Stimulated activated CD4-positive, alpha-beta T cell treated with anti-CD3 and anti-CD28 coated beads, Interleukin-1b, Interleukin-23, amount 100 ng/mL, for 48 hours (primary cell): ENCODE results near the gene LHFPL2.

ENCODE experiments used
- DNase-seq: peaks from one replicate; pipeline ENCODE4 v3.0.0-alpha.2; 2020

LHFPL2 gene

DNA sequence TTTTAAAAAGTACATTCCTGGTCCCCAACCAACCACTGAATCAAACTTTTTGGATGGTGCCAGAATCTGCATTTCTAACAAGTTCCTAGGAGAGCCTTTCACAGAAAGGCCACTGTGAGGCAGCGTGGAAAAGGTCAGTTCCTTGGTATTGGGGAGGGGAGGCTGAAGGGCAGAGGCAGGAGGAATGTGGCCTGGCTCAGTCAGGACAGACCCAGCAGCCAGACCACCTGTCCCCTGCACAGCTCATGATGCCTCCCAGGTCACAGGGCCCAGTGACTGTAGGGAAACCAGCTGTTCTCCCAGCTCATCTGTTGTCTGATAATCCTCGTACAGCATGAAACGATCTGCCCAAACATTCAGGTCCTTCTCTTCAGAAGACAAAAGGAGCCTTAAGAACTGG, 132.9 kb downstream of the LHFPL2 start:
- DNase-seq, result no peak

GRCh38 chr5:78514427-78515330, 133.9 kb downstream of the LHFPL2 start:
- no peak for DNase-seq

- DNase-seq, result no peak
Measured at GRCh38 chr5:78513441-78513840, 135.1 kb downstream of the LHFPL2 start.

DNA sequence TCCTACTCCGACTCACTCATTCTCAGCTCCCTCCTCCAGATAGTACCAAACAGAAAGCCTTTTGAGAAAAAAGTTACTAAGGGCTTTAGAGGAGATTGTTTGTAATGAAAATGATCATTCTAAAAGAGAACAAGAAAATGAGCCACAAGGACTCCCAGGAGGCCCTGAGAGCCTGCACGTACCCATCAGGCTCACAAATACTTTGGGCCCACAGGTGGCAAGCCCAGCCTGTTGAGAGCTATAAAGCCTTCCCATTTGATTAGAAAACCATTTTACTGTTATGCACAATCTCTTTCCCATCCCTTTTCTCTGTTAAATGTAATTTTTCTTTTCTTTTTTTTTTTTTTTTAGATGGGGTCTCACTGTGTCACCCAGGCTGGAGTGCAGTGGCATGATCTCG, 136.1 kb downstream of the LHFPL2 start:
- DNase-seq, result no peak

DNA sequence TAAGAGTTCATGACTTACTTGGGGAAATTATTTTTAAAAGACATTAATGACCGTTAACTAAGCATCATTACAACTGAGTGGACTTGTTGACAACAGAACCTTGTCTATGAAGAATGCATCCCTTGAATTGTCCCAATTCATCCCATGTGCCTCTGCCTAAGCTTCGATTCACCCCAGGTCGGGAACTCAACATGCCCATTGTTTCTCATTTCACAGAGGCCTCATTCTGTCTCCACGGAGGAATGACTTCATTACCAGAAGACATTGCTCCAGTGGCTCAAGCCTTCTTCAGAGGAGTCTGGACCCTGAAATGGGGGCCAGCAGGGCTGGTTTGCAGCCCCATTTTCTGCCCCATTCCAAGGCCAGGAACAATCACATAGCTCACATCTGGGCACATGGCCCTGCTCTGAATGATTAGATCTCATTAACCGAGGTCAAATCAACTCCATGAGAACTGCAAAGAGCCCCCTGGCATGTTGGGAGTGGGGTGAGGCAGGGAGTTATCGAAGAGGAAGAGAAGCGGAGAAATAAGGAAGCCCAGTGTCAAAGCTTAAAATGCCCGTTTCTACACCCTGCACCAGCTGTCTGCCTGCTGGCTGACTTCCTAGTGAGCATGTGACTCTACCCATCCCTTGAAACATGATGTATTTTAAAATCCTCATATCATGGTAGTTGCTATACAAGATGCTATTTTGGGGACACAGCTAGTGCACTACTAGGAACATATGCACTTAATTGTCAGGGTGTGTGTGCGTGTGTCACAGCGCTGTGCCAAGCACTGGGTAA, 137.3 kb downstream of the LHFPL2 start:
- DNase-seq, result no peak

- peak; percentile 19 for DNase-seq
Measured at GRCh38 chr5:78509884-78510769, 138.4 kb downstream of the LHFPL2 start.

DNA sequence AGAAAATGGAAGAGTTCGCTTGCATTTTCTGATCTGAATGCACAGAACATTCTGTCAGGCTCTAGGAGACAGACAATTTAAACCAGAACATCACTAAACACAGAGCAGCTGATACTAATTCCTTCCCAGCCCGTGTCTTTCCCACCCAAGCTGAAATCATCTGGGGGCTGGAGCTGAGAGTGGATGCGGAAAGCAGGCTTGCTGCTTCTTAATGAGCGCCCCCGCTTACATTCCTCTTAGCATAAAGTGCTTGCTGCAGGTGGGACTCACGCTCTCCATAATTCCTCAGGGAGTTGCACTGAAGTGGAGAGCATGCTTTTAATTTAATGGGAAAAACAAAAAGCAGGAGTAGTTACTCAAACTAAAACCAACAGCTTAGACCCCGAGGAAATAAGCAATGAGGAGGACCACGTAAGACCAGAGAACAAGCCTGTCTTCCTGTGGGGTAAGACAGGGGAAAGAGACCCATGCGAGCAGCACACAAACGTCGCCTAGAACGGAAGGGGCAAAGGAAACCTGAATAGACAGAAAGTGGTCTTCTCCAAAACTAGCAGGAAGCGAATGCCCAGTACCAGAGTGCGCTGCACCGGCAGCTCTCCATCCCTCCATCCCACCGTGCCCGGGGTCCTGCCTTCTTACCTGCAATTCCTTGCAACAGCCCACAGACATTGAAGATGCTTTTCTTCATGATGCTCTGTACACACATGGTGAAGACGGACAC, 139.3 kb downstream of the LHFPL2 start:
- no peak for DNase-seq

GRCh38 chr5:78508186-78508765, 140.3 kb downstream of the LHFPL2 start:
- DNase-seq, result no peak

- DNase-seq, result no peak
Measured at GRCh38 chr5:78507531-78507930, 141.0 kb downstream of the LHFPL2 start.

GRCh38 chr5:78506261-78507024, 142.1 kb downstream of the LHFPL2 start:
- DNase-seq, result no peak

DNA sequence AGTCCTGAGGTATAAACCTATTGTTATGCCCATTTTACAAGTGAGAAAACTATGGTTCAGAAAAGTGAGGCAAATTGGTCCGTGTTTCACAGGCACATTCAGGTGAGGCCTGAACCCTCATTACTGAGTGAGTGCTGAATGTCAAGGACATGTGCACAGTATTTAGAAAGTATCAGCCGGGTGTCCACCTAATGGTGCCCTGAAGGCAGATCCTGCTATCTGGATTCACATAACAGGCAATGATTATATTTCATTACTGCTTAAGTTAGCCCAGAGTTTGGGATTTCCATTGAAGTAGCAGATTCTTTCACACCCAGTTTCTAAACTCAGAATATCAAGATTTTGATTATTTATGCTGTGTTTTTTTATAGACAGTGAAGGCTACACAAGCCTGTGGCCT, 142.7 kb downstream of the LHFPL2 start:
- no peak for DNase-seq

DNA sequence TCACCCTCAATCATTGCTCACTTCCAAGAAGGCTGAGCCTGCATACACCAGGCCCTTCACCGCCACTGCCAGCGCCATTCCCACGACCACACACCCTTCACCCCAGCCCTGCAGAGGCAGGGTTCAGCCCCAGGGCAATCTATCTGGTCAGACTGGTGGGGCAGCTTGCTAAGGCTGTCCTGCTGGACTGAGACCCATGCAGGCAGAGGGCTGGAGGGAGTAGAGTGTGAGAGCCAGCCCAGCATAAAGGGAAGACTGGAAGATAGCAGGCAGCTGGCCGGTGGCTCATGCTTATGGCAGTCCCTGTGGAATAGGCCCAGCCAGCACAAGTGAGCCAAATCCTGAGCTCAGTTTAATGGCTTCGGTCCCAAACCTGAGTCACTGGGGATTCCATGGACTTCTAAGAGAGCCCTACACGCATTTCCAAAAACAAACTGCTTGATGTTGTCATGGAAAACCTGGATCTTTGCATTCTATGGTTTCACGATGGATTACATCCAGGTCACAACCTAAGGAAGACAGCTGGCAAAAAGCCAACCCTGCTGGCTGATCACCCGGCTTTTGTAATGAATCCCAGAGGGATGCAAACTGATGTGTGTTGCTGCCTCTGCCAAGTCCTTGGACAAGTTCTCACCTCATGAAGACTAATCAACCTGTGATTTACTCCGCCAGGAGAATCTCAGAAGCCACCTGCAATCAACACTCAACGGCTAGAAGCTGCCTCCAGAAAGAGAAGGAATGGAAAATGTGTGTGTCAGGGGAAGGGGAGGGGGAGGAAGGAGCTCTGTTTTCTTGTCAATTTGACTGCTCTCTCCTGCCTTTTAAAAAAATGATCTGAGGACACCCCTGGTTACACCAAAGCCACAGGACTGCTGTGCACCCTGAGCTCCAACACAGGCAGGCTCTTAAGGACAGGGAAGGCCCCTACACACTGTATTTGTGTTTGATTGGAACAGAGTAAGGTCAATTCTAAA, 143.6 kb downstream of the LHFPL2 start:
- DNase-seq, result no peak

DNA sequence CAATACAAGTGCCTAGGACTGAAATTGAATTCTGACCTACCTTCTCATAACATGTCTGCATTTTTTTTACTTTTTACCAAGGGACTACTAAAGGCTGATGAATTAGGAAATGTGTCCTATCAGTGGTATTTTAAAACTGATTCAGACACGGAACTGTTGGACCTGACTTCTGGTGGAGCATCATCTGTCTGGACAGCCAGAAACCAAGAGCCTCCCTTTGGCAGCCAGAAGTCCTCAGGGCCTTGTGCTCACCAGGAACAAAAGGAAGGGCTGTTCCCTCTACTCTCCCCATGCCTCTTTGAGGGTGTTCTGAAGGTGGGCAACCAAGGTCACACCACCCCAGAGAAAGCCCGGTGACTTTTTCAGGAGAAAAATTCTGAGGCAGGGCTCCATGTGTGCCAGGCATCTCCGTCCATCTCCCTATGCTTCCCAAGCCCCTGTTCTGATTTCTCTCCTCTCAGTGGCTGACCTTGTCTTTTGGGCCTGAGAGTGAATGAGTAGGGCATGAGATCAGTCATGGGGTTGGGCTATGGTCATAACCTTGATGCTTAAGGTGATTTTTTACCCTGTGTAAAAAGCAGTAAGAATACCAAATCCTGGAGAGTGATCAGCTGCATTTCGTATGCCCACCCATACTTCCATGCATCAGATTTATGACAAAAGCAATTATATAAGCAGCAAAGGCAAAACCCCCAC, 144.5 kb downstream of the LHFPL2 start:
- no peak for DNase-seq

- DNase-seq, result no peak
Measured at GRCh38 chr5:78501411-78502352, 146.9 kb downstream of the LHFPL2 start.

DNA sequence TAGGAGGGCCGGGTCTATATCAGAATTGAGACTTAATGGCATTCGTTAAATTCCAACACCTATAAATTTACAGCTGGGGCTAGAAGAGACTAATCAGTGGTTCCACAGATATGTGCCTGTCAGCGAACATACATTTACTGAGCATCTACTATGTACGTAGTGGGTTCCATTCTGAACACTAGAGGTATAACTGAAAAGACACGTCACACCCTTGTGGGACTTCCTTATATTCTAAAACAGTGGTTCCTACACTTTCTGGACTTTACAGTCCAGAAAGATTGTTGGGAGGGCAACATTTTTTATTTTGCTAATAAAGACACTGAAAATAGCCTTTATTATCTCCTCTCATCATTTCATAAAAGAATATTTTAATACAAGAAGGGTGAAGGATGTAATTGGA, 147.7 kb downstream of the LHFPL2 start:
- no peak for DNase-seq

DNA sequence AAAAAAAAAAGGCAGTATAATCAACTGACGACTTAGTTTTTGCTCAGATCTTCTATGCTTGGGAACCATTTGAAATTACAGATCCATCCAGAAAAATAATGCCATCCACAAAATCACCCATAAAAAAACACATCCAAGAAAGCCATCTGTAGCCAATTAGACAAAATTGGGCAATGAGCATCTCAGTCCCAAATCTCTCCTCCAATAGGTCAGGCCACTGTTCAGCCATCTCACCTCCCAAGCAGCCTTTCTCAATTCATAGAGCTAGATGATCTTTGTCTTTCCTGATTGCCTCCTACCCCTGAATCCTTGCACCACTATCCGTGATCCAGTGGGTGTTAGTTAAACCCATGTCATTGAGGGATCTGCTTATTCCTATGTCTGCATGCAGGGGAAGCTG, 148.5 kb downstream of the LHFPL2 start:
- no peak for DNase-seq

GRCh38 chr5:78499485-78499884, 149.1 kb downstream of the LHFPL2 start:
- DNase-seq, result no peak
